Measurements from ENCODE around the gene OBI1. TPM values are rescaled to one million over a fixed set of nuclear protein-coding genes. Genes with fewer than 3 reads are reported as not detected.

Gene OBI1
- polyA plus RNA-seq, 10 donors, result 12.5 to 17.3 (median 15.7) TPM

DNA sequence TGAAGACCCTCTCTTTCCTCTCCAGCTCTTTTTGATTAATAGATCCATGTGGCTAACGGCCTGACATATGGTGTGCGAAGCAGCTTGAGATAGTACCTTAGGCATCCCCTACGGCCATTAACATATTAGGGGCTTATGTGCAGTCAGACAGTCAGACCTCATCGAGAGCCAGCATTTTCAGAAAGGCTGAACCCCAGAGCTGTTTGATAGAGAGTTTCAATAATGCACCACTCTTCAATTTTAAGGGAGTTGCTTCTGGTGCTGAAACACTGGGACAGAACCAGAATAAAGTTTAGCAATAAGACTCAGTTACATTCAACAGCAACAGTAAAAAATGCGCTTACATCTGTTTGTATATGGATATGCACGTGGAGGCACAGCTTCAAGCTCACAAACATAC lies 66.4 kb downstream of the OBI1 start:
- DNase-seq, result peak in 1 of 3 donors; percentile 32

DNA sequence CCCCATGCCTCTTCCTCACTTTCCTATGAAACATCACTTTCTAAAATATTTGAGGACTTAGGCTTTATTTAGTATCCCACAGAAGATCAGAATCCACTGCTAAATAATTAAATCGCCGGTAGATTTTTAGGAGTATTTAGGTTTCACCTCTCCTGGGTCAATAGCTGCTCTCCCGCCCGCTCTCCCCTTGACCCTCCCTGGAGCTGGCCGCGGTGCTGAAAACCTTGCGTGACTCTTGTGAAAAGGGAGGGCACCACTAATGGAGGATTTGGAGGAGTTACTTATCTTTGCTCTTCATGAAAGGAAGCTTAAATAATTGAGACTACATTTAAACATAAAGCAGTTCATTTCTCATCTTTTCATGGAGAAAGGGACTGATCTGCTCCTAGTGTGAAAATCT lies 69.7 kb downstream of the OBI1 start:
- DNase-seq, result peak in 2 of 3 donors; percentile 60 to 73

- DNase-seq, result peak in 1 of 3 donors; percentile 30
These were observed 71.6 kb downstream of the OBI1 start for GRCh38 chr13:78587395-78587794.

DNA sequence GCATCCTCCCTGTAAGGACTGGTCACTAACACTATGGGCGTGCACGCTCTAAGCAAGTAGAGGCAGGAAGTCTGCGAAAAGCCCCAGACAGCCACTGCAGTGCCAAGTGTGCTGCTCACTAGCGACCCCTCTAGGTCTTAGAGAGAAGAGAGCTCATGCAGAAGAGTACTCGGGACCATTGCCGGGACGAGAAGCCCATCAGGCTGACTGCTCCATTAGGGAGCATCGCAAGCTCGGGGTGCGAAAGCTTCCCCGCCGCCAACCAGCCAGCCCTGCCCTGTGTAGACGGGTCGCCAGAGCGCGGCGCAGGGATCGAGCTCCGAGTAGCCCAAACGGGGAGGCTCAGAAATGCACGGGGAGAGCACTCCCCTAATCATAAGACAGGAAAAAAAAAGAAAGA lies 72.2 kb downstream of the OBI1 start:
- DNase-seq, result no peak

DNA sequence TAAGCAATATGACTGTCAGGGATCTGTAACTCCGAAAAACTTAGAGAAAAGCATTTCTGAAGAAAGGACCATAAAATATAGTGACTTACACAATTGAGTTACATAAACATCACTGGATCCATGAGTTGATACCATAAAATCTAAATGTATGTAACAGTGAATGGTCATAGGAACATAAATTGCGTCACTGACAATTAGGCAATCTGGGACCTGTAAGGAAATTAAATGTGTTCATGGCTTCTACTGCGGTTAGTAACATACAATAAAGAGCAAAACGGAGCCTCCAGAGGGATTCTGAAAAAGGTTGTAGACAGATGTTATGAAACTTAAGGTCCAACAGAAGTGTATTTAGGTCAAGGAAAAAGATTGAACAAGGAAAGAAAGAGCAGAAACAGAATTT lies 82.7 kb downstream of the OBI1 start:
- no peak for DNase-seq

GRCh38 chr13:78572459-78572858 lies 86.5 kb downstream of the OBI1 start:
- no peak for DNase-seq

GRCh38 chr13:78569029-78569428 lies 89.9 kb downstream of the OBI1 start:
- DNase-seq, result no peak

DNA sequence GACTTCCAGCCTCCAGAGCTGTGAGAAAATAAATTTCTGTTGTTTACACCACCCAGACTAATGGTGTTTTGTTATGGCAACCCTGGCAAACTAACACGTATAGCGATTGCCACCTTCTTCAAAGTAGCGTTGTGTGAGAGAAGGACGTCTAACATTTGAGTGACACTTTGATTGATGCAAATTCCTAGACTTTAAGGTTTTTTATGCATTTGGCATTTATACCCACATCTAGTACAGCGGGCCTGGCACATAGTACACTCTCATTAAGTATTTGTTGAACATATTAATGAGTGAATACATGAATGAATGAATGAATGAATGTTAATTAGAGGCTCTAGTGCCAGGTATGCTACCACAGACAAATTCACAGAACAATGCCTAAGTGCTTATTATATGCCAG lies 92.3 kb downstream of the OBI1 start:
- DNase-seq, result no peak

Other genes with a start within 250 kb of the OBI1 start
- 10 to 100 TPM in 5 of 10 donors, 1 to 10 TPM in 5; 3.7 to 19.6 (median 11.2) TPM for gene POU4F1, start 55.6 kb downstream of the OBI1 start, polyA plus RNA-seq (ENCODE audit: insufficient read length in 10 of 10)

Measured in muscle of back (tissue), 11 donors.